AG09309 (cell line): ENCODE results near the gene HMGN2.
"Not testable (repeated sequence)": the region's sequence is repeated elsewhere in the genome, so short reads cannot be mapped to it uniquely, and the experiment has no call there.

ENCODE experiments used
- DNase-seq: peaks from one replicate; pipeline ENCODE4 v3.0.0-alpha.2; 2010; ENCODE audit warnings: low read depth
- H3K4me3 ChIP-seq: 2 replicates; pipeline ENCODE4 v1.5.1; 2011; ENCODE audit warnings: mild to moderate bottlenecking, low read depth, low read length, moderate library complexity; ENCODE audit not compliant: control insufficient read depth
- TF ChIP-seq, protein P1 (sequence below): IDR thresholded peaks from 2 replicates; pipeline ENCODE4 v1.5.1; 2011; ENCODE audit warnings: mild to moderate bottlenecking, low read depth, low read length, inconsistent platforms; ENCODE audit not compliant: insufficient read depth, control insufficient read depth; ENCODE audit errors: missing control alignments

The HMGN2 gene

GRCh38 chr1:26500488-26501175 lies 28.4 kb downstream of the HMGN2 start:
- no peak for DNase-seq
- peak overlapping the region; percentile 73 for H3K4me3 ChIP-seq
- TF ChIP-seq, protein P1, sequence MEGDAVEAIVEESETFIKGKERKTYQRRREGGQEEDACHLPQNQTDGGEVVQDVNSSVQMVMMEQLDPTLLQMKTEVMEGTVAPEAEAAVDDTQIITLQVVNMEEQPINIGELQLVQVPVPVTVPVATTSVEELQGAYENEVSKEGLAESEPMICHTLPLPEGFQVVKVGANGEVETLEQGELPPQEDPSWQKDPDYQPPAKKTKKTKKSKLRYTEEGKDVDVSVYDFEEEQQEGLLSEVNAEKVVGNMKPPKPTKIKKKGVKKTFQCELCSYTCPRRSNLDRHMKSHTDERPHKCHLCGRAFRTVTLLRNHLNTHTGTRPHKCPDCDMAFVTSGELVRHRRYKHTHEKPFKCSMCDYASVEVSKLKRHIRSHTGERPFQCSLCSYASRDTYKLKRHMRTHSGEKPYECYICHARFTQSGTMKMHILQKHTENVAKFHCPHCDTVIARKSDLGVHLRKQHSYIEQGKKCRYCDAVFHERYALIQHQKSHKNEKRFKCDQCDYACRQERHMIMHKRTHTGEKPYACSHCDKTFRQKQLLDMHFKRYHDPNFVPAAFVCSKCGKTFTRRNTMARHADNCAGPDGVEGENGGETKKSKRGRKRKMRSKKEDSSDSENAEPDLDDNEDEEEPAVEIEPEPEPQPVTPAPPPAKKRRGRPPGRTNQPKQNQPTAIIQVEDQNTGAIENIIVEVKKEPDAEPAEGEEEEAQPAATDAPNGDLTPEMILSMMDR = no peak

GRCh38 chr1:26510711-26511110 lies 38.5 kb downstream of the HMGN2 start:
- DNase-seq, H3K4me3 ChIP-seq: not testable (repeated sequence)

DNA sequence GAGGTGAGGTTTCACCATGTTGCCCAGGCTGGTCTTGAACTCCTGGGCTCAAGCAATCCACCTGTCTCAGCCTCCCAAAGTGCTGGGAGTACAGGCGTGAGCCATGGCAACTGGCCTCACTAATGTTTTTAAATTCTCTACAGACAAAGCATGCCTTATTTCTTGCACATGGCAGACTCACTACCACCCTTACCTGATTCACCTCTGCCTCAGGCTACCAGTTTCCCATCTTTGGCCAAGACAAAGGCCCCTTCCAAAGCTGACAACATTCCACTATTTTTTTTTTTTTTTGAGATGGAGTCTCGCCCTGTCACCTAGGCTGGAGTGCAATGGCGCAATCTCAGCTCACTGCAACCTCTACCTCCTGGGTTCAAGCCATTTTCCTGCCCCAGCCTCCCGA lies 43.6 kb downstream of the HMGN2 start:
- DNase-seq, H3K4me3 ChIP-seq: not testable (repeated sequence)

DNA sequence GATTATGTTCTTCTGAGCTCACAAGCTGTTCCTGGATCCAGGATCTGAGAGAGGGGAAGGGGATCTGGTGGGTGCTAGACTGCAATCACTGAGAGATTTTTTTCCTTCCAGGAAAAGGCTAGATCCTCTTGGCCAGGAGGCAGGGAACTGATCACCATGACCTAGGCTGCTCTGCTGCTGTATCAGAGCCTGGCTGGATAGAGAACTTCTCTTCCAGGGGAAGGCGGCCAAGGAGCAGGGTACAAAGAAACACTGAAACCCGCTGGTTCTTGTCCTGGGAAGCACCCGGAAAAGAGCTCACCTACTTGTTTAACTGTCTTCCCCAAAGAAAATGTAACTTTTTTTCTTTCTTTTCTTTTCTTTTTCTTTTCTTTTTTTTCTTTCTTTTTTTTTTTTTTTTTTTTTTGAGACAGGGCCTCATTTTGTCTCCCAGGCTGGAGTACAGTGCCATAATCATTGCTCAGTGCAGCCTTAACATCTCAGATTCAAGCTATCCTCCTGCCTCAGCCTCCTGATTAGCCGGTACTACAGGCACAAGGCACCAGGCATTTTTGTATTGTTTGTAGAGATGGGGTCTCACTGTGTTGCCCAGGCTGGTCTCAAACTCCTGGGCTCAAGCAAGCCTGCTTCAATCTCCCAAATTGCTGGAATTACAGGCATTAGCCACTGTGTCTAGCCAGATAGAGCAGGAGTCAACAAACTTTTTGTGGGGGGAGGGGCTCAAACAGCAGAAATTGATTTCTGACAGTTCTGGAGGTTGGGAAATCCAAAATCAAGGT lies 44.9 kb downstream of the HMGN2 start:
- no peak for DNase-seq
- H3K4me3 ChIP-seq = no peak overlapping the region
- TF ChIP-seq, protein P1 = no peak

DNA sequence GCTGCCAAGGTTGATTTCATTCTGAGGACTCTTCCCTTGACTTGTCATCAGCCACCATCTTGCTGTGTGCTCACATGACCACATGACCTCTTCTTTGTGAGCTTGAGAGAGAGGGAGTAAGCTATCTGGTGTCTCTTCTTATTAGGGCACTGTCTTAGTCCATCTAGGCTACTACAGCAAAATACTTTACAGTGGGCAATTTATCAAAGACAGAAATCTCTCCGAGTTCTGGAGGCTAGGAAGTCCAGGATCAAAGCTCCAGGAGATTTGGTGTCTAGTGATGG lies 45.5 kb downstream of the HMGN2 start:
- TF ChIP-seq, protein P1 = no peak
- no peak for DNase-seq
- no peak overlapping the region for H3K4me3 ChIP-seq

DNA sequence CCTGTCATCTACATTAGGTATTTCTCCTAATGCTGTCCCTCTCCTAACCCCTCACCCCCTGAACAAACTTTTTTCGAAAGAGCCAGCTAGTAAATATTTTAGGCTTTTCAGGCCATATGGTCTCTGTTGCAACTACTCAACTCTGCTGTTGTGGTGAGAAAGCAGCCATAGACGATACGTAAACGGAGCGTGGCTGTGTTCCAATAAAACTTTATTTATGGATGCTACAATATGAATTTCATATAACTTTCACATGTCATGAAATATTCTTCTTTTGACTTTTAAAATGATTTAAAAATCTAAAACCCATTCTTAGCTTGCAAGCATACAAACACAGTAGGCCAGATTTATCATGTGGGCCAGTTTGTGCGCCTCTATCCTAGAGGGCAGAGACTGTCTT lies 46.1 kb downstream of the HMGN2 start:
- TF ChIP-seq, protein P1 = no peak

GRCh38 chr1:26520339-26520738 lies 48.1 kb downstream of the HMGN2 start:
- TF ChIP-seq, protein P1 = no peak
- H3K4me3 ChIP-seq = no peak overlapping the region

More for the DNA sequence above, 46.1 kb downstream of the HMGN2 start:
- DNase-seq = no peak
- no peak overlapping the region for H3K4me3 ChIP-seq

More at GRCh38 chr1:26520339-26520738, 48.1 kb downstream of the HMGN2 start:
- no peak for DNase-seq
